Activated CD8-positive, alpha-beta memory T cell treated with anti-CD3 and anti-CD28 coated beads, Interleukin-2, amount 50 U/mL, for 24 hours (primary cell): ENCODE results near the gene BOK.
"Not testable (repeated sequence)": the region's sequence is repeated elsewhere in the genome, so short reads cannot be mapped to it uniquely, and the experiment has no call there.

Source experiments
- DNase-seq: peaks from one replicate; pipeline ENCODE4 v3.0.0-alpha.2; 2020; ENCODE audit errors: extremely low read depth

Gene BOK, protein sequence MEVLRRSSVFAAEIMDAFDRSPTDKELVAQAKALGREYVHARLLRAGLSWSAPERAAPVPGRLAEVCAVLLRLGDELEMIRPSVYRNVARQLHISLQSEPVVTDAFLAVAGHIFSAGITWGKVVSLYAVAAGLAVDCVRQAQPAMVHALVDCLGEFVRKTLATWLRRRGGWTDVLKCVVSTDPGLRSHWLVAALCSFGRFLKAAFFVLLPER

DNA sequence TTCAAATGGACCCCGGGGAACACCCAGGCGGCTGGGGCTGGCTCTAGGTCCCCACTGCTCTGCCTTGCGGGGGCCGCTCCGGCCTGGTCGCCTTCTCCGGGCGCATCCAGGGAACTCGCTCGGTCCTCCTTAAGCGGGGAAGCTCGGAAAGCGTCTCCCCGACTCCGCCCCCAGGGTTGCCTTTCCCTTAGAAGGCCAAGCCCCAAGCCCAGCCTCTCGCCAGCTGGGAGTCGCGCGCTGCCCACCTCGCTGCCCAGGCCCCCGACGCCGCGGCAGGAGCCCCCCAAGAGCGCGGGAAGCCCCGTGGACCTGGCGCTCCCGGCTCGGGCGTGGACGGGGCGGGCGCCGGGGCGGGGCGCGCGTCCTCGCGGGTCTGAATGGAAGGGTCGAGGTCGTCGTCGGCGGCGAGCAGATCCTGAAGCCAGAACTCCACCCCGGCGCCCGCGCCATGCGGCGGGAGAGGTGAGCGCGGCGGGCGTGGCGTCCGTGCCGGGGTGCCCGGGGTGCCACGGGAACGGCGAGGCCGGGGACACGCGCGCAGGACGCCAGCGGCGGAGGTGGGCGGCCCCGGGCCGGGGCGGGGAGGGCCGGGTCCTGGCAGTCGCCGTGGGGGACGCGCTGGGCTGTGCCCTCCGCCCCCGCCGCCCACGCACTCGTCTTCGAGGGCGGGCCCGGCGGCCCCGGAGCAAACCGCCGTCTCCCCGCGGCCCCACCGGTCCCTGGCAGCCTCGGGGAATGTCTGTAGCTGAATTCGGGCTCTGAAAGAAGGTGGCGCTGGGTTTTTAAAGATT, at the start of gene BOK:
BOK (plus strand) TSS at position 214 of the 791 bp plus-strand sequence. CDS start 739 bp downstream, outside the sequence.
- no peak for DNase-seq

DNA sequence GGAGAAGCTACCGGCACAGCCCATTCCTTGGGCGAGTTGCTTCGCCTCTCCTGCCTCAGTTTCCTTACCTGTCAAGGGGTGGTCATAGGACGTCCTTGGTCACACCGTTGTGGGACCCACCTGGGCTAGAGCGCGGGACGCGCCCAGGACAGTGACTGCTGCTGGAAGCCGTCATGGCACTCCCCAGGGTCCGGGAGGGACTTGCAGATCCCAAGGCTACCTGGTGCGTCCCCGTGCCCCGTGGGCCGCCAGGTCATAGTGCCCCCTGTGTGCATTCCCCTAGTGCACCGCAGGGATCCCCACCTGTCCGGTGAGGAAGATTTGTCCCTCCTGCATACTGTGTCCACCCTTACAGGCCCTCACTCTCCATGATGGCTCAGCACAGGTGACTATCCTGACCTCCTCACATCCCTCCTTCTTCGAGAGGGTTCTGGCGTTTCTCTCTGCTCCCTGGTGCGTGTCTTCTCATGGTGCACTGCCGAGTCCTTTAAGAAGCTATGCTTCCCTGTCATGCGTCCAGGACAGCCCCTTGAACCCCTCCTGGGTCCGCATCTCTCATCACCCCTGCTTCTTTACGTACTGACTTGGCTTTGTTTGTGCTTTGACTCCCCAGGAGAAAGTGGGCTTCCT, 49.3 kb upstream of the BOK start:
- no peak for DNase-seq

DNA sequence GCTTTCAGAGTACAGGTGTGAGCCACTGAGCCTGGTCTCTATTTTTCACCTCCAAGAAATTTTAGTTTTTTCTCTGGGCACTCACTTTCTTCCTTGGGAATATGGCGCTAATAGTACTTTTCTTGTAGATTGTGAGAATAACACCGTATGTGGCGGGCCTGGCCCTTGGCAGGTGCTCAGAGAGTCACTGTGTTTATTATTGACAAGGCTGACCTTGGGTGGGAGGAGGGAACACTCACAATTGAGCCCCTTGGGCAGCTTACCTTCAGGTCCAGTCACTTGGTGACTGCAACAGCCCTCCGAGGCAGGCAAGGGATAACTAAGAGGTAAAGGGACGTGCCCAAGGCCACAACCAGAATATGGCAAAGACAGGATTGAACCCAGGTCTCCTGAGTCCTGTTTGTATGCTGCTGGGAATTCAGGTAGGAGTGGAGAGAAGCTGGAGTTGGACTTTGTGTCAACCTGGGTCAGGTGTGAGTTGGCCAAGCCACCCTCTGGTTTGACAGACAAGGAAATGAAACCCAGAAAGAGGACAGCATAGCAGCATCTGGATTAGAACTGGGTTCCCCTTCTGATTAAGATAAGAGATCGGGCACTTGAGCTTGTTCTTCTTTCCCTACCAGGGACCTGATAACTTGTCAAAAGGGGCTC, 47.3 kb upstream of the BOK start:
- DNase-seq: no peak

DNA sequence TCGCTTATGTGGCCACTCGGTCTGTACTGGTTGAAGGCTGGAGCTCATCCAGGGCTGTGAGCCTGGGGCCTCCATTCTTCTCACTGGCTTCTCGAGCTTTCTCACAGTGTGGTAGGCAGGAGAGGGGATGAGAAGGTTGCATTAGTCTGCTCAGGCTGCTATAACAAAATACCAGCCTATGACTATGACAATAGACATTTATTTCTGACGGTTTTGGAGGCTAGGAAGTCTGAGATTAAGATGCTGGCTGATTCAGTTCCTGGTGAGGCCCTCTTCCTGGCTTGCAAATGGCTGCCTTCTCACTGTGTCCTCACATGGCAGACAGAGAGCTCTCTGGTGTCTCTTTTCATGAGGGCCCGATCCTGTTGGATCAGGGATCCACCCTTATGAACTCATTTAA, 44.0 kb upstream of the BOK start:
- no peak for DNase-seq

DNA sequence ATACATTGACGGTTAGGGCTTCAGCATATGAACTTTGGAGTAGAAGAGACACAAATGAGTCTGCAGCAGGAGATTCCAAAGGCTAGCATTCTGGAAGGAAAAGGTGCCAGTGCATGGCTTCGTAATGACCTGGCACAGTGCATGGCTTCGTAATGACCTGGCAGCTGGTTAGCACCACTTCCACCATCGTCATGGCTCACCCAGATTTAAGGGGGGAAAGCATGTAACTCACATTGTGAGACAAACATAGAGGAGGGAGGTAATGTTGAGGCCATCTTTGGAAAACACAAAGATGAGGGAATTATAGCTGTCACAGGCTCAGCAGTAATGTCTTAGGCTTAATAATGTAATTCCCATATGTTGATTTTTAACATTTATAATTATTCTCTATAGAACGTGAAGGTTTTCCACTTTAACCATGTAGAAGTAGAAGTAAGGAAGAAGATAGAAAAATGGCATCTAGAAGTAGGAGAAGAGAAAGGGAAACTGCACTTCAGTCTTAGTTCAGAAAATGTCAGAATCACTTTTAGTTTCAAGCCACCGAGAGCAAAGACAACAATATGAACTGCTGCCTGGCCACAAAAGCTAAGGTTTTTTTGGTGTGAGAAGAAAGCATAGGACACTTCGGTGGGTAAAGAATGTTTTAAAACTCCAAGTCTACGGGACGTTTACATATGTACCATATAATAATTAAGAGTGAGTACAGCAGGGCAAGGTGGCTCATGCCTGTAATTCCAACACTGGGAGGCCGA, 43.4 kb upstream of the BOK start:
- DNase-seq: no peak

DNA sequence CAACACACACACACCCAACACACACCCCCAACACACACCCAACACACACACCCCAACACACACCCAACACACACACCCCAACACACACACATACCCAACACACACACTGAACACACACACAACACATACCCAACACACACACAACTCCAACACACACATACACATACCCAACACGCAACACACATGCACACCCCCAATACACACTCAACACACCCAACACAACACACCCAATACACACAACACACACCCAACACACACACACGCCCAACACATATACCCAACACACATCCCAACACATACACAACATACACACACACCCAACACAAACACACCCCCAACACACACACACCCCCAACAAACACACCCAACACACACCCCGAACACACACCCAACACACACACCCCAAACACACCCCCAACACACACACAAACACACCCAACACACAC, 42.0 kb upstream of the BOK start:
- DNase-seq: no peak

DNA sequence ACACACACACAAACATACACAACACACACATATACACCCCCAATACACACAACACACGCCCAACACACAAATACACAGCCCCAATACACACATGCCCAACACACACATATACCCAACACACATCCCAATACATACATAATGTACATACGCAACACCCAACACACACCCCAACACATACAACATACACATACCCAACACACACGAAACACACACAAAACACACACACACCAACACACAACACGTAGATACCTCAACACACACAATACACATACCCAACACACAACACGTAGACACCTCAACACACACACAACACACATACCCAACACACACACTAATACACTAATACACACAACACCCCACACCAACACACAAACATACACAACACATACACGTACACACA, 41.2 kb upstream of the BOK start:
- DNase-seq: no peak

DNA sequence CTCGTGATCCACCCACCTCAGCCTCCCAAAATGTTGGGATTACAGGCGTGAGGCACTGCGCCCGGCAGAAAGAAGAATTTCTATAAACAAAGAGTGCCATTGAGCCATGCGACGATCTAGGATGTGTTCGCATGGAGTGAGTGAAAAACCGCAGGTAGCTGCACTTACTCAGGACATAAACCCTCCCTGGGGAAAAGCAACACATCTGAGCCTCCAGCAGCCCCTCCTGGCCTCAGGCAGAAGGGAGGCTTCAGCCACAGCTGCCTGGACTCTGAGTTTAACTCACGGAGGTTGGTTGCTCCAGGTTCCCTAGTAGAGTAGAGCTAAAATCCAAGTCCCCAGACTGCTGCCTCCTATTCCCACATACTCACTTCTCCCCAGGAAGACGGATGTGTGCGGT, 38.9 kb upstream of the BOK start:
- no peak for DNase-seq

DNA sequence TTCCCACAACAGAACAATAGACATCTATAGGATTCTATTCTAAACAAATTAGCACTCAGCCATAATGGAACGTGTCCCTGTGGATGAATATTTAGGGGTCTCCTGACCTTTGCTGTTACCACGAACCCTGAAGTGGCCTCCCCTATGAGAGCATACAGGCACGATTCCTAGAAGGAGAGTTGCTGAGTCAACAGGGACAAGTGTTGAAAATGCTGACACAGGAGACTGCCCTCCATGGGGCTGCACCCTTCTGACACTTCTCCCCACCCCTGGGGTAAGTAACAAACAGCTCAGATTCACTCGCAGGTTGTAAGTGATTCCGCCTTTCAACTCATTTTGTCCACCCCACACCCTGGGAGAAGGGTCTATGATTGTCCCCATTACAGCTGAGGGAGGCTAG, 36.1 kb upstream of the BOK start:
- DNase-seq: no peak

DNA sequence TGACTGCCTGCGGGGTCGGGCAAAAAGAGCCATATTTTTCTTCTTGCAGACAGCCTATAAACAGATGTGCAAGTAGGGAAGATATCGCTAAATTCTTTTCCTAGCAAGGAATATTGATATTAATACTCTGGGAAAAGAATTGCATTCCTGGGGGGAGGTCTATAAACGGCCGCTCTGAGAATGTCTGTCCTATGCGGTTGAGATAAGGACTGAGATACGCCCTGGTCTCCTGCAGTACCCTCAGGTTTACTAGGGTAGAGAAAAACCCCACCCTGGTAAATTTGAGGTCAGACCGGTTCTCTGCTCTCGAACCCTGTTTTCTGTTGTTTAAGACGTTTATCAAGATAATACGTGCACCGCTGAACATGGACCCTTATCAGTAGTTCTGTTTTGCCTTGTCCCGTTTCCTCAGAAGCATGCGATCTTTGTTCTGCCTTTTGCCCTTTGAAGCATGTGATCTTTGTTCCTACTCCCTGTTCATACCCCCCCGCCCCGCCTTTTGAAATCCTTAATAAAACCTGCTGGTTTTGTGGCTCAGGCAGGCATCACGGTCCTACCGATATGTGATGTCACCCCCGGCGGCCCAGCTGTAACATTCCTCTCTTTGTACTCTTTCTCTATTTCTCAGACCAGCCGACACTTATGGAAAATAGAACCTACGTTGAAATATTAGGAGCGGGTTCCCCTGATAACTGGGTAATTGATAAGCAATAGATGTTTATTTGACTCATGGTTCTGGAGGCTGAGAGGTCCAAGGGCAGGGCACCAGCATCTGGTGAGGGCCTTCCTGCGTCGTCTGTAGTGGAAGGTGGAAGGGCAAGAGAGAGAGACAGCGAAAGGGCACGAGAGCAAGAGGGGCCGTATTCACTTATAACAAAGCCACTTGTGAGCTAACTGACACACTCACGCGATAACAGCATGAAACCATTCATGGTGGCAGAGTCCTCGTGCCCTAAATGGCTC, 32.4 kb upstream of the BOK start:
- DNase-seq: not testable (repeated sequence)

DNA sequence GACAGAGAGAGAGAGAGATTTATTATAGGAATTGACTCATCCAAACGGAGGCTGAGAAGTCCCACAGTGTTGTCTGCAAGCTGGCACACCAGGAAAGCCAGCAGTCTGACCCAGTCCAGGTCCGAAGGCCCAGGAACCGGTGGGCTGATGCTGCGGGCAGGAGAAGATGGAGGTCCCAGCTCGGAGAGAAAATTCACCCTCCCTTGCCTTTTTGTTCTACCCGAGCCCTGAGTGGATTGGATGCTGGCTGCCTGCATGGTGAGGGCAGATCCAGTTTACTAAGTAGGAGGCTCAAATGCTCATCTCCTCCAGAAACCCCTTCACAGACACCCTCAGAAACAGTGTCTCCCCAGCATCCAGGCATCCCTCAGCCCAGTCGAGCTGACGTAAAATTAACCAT, 28.0 kb upstream of the BOK start:
- DNase-seq: no peak

DNA sequence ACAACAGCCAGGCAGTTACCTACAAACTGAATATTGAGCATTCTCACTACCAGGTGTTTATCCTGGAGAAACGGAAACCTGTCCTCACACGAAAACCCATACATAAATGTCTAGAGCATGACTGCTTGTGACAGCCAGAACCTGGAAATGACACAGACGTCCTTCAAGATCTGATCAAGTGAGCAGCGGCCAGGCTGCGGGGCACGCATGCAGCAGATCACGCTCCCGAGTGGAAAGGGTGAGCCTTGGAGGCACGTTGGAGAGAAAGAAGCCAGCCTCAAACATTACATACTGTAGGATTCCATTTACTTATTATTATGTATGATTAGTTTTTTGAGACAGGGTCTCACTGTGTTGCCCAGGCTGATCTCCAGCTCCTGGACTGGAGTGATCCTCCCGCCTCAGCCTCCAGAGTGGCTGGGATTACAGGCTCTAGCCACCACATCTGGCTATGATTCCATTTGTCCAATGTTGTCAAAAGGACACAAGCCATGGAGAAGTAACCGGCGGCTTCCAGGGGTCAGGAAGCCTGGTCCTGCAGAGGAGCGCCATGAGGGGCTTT, 27.3 kb upstream of the BOK start:
- DNase-seq: no peak

DNA sequence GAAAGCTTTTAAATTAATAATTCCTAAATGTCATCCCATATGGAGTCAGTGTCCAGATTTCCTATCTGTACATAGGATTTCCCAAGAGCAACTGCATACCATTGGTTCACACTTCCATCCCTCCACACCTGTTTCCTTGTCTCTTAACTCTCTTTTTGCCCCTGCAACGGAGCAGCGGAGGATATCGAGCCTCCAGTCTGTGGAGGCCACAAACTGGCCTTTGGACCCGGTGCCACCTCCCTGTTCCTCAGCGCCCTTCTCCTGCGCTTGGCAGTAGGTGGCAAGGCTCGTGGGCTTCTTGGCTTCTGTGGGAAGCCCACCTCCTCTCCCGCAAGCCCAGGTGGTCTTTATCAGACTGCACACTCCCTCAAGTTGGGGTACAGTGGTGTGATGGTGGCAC, 26.4 kb upstream of the BOK start:
- DNase-seq: no peak

DNA sequence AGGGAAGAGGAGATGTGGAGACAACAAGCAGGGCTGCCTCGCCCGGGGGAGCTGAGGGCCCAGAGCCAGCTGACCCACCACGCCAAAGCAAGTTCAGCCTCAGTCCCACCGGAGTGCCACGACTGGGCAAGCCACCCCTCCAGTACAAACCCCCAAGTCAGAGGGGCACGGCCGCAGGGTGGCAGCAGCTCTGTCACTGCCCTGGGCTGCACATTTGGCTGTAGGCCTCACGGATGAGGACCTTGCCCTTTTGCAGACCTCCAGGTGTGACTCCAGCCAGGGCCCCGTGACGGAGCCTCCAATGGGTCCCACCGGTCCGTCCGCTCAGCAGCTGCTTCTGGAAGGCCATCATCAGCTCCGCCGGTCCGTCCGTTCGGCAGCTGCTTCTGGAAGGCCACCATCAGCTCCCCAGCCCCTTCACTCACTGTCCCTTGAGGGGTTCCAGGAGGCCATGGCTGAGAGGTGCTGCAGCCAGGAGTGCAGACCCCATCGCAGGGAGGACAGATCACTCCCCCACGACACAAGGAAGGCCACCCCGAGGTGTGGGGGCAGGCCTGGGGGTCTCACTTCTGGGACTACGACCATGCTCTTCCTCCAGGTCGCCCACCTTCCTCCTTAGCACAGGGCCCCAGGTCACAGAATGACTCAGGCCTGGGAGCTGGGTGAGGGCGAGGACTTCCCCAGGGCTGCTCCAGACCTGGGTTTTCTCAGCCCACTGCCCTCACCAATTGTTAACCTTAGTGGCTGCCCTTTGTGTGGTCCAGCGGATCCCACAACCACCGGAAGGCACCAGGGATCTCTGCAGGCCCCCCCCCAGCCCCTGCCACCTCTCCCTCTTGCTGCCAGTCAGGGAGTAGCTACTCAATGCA, 25.6 kb upstream of the BOK start:
- no peak for DNase-seq

DNA sequence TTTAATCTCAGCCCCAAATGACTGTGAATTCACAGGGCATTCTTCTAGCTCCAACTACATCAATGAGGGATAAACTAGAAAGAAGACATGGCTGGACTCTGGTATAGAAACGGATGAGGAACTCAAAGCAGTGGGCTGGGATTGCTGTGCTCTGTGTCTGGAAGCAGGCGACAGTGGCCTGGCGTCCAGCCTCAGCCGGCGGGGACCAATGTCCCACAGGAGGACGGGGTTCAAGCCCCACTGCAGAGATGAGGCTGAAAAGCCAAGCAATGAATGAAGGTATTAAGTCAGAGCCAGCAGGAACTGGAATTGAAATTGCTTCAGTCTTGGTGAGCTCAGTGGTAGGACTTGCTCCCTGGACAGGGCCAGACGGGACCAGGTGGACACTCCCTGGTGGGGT, 24.3 kb upstream of the BOK start:
- DNase-seq: no peak

DNA sequence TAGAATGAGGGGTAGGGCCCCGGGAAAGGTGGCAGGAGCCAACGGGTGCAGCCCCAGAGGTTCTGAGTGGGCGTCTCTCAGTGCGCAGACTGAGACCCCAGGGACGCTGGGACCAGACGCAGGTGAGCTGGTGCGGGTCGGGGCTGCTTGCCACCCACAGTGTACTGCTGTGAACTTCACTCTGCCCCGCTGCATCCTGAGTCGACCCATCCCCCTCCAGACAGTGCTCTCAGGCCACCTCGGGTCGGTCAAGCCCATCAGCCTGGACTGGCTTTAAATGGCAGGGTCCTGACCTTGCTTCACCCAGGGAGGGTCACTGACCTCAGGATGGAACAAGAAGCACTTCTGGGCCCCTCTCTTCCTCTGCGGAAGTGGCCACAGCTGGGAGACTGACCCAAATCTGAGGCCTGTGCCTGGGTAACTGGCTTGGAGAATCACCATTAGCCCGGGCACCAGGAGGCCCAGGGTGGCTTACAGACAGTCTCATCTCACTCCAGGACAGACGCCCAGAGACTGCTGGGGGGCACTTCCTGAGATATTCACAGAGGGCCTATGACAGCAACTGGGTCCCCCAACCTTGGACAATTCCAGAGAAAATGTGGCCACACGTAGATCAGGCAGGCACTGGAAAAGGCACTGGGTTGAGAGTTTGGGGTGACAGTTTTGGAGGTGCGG, 23.7 kb upstream of the BOK start:
- DNase-seq: no peak

DNA sequence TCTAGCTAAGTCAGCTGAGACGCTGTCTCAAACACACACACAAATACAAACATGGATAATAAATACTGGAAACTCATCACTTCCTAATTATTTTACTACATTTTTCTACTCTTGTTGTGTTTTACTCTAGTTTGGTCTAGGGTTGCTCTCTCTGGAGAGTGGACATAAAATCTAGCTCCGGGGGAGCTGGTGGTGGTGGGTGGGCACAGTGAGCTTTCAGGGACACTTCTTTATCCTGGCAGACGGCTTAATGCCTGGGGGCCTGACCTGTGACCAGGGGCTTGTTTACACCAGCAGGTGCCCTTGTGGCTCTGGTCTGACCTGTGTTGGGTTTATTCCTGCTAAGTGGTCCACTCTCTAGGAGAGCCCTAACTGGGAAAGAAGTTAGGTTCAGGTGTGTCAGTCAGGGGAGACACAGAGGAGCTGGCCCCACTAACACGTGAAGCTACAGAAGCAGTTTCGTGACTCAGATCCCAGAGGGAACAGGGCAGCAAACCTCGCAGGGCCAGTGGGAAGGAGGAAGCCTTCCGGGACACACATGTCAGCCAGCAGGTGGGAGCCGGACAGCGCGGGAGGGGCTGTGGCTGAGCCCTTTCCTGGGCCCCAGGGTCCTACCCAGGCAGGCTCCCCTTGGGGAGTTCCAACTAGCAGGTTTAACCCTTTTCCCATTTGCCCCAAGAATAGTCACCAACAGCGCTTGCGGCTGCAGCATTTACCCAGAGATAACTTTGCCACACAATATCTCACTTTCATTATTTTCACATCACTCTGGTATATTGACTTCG, 22.5 kb upstream of the BOK start:
- DNase-seq: no peak
